GM12865 (cell line): Measurements from ENCODE around the gene PBRM1.

Experiments used
- DNase-seq: peaks from one replicate; pipeline ENCODE4 v3.0.0; 2010; ENCODE audit warnings: low read depth
- H3K4me3 ChIP-seq: 2 replicates; pipeline ENCODE4 v1.5.1; 2011; ENCODE audit warnings: mild to moderate bottlenecking, low read depth, low read length, control low read depth
- TF ChIP-seq, protein P1 (sequence below): IDR thresholded peaks from 2 replicates; pipeline ENCODE4 v1.5.1; 2011; ENCODE audit warnings: low read length, control low read depth, low read depth, inconsistent platforms; ENCODE audit not compliant: insufficient read depth; ENCODE audit errors: missing control alignments

The PBRM1 gene

GRCh38 chr3:52523386-52524257 lies 162.1 kb downstream of the PBRM1 start:
- H3K4me3 ChIP-seq = no peak overlapping the region
- no peak for DNase-seq
- TF ChIP-seq, protein P1, sequence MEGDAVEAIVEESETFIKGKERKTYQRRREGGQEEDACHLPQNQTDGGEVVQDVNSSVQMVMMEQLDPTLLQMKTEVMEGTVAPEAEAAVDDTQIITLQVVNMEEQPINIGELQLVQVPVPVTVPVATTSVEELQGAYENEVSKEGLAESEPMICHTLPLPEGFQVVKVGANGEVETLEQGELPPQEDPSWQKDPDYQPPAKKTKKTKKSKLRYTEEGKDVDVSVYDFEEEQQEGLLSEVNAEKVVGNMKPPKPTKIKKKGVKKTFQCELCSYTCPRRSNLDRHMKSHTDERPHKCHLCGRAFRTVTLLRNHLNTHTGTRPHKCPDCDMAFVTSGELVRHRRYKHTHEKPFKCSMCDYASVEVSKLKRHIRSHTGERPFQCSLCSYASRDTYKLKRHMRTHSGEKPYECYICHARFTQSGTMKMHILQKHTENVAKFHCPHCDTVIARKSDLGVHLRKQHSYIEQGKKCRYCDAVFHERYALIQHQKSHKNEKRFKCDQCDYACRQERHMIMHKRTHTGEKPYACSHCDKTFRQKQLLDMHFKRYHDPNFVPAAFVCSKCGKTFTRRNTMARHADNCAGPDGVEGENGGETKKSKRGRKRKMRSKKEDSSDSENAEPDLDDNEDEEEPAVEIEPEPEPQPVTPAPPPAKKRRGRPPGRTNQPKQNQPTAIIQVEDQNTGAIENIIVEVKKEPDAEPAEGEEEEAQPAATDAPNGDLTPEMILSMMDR = no peak

- TF ChIP-seq, protein P1 = no peak
- DNase-seq = no peak
- no peak overlapping the region for H3K4me3 ChIP-seq
These were observed 163.0 kb downstream of the PBRM1 start for GRCh38 chr3:52522651-52523251.

- no peak for DNase-seq
- no peak overlapping the region for H3K4me3 ChIP-seq
- TF ChIP-seq, protein P1 = no peak
These were observed 163.6 kb downstream of the PBRM1 start for GRCh38 chr3:52521881-52522650.

DNA sequence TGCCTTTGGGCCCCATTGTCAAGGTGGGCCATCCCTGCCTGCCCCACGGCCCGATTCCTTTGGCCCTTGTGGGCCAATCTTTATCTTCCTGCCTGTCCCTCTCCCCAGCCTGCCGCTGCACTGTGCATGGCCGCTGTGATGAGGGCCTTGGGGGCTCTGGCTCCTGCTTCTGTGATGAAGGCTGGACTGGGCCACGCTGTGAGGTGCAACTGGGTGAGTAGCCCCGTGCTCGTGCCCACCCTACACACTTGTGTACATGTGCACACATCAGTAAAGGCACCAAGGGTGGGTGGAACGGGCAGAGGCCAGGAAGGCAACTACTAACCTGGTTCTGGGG lies 164.3 kb downstream of the PBRM1 start:
- TF ChIP-seq, protein P1 = no peak
- H3K4me3 ChIP-seq = no peak overlapping the region
- no peak for DNase-seq

- TF ChIP-seq, protein P1 = no peak
These were observed 164.8 kb downstream of the PBRM1 start for GRCh38 chr3:52520716-52521487.

GRCh38 chr3:52520141-52520667 lies 165.5 kb downstream of the PBRM1 start:
- TF ChIP-seq, protein P1 = no peak
- no peak for DNase-seq

More at GRCh38 chr3:52520716-52521487, 164.8 kb downstream of the PBRM1 start:
- H3K4me3 ChIP-seq = no peak overlapping the region
- no peak for DNase-seq

More at GRCh38 chr3:52520141-52520667, 165.5 kb downstream of the PBRM1 start:
- H3K4me3 ChIP-seq = no peak overlapping the region
